HepG2 (cell line): Measurements from ENCODE around the gene PRMT7. TPM values are rescaled to one million over a fixed set of nuclear protein-coding genes. Genes with fewer than 3 reads are reported as not detected.
A peak's percentile ranks its signal among the peaks of the same experiment; 100 is the strongest.

Experiments
- BCL6 ChIP-seq: IDR thresholded peaks from 2 replicates; pipeline ENCODE4 v1.6.1; 2016; ENCODE audit warnings: missing genetic modification reagents, missing compliant biosample characterization
- CHD2 ChIP-seq: IDR thresholded peaks from 2 replicates; pipeline ENCODE4 v1.6.1; 2011; ENCODE audit warnings: low read depth, low read length, improper control_type of control experiment
- CHD4 ChIP-seq: fragments of 200-600 bp; sonication (generic); IDR thresholded peaks from 2 replicates; pipeline ENCODE4 v1.7.0; 2017; ENCODE audit warnings: mild to moderate bottlenecking, low read length, borderline replicate concordance
- EEA1 ChIP-seq: sonication (generic); formaldehyde crosslinking; IDR thresholded peaks from 2 replicates; pipeline ENCODE4 v1.5.1; 2020; ENCODE audit warnings: mild to moderate bottlenecking, missing genetic modification reagents, borderline replicate concordance
- FUBP1 ChIP-seq: sonication (generic); formaldehyde crosslinking; IDR thresholded peaks from 2 replicates; pipeline ENCODE4 v1.5.1; 2020; ENCODE audit warnings: missing genetic modification reagents, mild to moderate bottlenecking, borderline replicate concordance
- GLI4 ChIP-seq: sonication (generic); formaldehyde crosslinking; IDR thresholded peaks from 2 replicates; pipeline ENCODE4 v1.5.1; 2020; ENCODE audit warnings: missing genetic modification reagents, mild to moderate bottlenecking, moderate library complexity, borderline replicate concordance
- HMG20B ChIP-seq: conservative IDR thresholded peaks from 2 replicates; pipeline ENCODE4 v1.6.1; 2016; ENCODE audit warnings: missing genetic modification reagents, missing compliant biosample characterization
- IRX3 ChIP-seq: sonication (generic); formaldehyde crosslinking; IDR thresholded peaks from 2 replicates; pipeline ENCODE4 v1.8.1; 2023; ENCODE audit warnings: mild to moderate bottlenecking, low read depth, missing genetic modification reagents, borderline replicate concordance
- KAT2B ChIP-seq: fragments of 150-350 bp; IDR thresholded peaks from 2 replicates; pipeline ENCODE4 v1.6.1; 2014; ENCODE audit warnings: low read depth, low read length, borderline replicate concordance
- MED13 ChIP-seq: sonication (generic); formaldehyde crosslinking; IDR thresholded peaks from 2 replicates; pipeline ENCODE4 v1.5.0; 2020; ENCODE audit warnings: missing genetic modification reagents
- NCOA1 ChIP-seq: sonication (generic); formaldehyde crosslinking; IDR thresholded peaks from 2 replicates; pipeline ENCODE4 v1.9.0; 2021; ENCODE audit warnings: missing genetic modification reagents
- ZIK1 ChIP-seq: sonication (generic); formaldehyde crosslinking; IDR thresholded peaks from 2 replicates; pipeline ENCODE4 v1.5.0; 2020; ENCODE audit warnings: mild to moderate bottlenecking, low read depth, missing genetic modification reagents, borderline replicate concordance
- ZNF20 ChIP-seq: sonication (generic); formaldehyde crosslinking; IDR thresholded peaks from 2 replicates; pipeline ENCODE4 v1.4.0; 2020; ENCODE audit warnings: mild to moderate bottlenecking, moderate library complexity, missing genetic modification reagents
- ZNF207 ChIP-seq: fragments of 450-650 bp; IDR thresholded peaks from 2 replicates; pipeline ENCODE4 v1.6.1; 2016; ENCODE audit warnings: antibody characterized with exemption, borderline replicate concordance
- ZNF281 ChIP-seq: sonication (generic); formaldehyde crosslinking; IDR thresholded peaks from 2 replicates; pipeline ENCODE4 v1.4.0; 2020; ENCODE audit warnings: missing genetic modification reagents, borderline replicate concordance
- ZNF543 ChIP-seq: sonication (generic); formaldehyde crosslinking; IDR thresholded peaks from 2 replicates; pipeline ENCODE4 v1.4.0; 2020; ENCODE audit warnings: mild to moderate bottlenecking, missing genetic modification reagents
- ZNF563 ChIP-seq: sonication (generic); formaldehyde crosslinking; IDR thresholded peaks from 2 replicates; pipeline ENCODE4 v1.8.0; 2022; ENCODE audit warnings: mild to moderate bottlenecking, moderate library complexity, missing genetic modification reagents
- ZSCAN12 ChIP-seq: sonication (generic); formaldehyde crosslinking; IDR thresholded peaks from 2 replicates; pipeline ENCODE4 v1.9.0; 2021; ENCODE audit warnings: mild to moderate bottlenecking, missing genetic modification reagents
- ZUFSP ChIP-seq: sonication (generic); formaldehyde crosslinking; IDR thresholded peaks from 2 replicates; pipeline ENCODE4 v1.9.0; 2021; ENCODE audit warnings: missing genetic modification reagents, mild to moderate bottlenecking, borderline replicate concordance
- polyA plus RNA-seq, 8 experiments: library from polyadenylated mRNA; depleted of rRNA in 3 of 8; stranded (reverse) in 7 of 8; unstranded in 1 of 8; fragments of >200 nt; fragmentation: Illumina TruSeq in 4 of 8; extraction: Trizol in 4 of 8; gene quantifications; 2 replicates each; pipeline versions ENCODE4 v1.2.1 to v1.2.3, GENCODE V29; 2011 to 2016; ENCODE audit warnings: low read depth in 4 of 8, missing spikeins in 1 of 8, mixed read lengths in 1 of 8; ENCODE audit not compliant: insufficient read depth in 1 of 8
- total RNA-seq, 5 experiments: library from RNA; depleted of rRNA; stranded (reverse); fragments of >200 nt; fragmentation: Illumina TruSeq; extraction: Trizol; gene quantifications; 2 replicates each; pipeline ENCODE4 v1.2.3, GENCODE V29; 2016; ENCODE audit warnings: low read depth in 1 of 5
- TF ChIP-seq, protein P1 (sequence below): sonication (generic); formaldehyde crosslinking; IDR thresholded peaks from 2 replicates; pipeline ENCODE4 v1.4.0; 2020; ENCODE audit warnings: mild to moderate bottlenecking, missing genetic modification reagents

The PRMT7 gene
- total and polyA plus RNA-seq, 2 of the 13 experiments (the other 11 are each of a cell fraction or from before 2014, with no cell fraction given) = 47.5 to 55.0 TPM

DNA sequence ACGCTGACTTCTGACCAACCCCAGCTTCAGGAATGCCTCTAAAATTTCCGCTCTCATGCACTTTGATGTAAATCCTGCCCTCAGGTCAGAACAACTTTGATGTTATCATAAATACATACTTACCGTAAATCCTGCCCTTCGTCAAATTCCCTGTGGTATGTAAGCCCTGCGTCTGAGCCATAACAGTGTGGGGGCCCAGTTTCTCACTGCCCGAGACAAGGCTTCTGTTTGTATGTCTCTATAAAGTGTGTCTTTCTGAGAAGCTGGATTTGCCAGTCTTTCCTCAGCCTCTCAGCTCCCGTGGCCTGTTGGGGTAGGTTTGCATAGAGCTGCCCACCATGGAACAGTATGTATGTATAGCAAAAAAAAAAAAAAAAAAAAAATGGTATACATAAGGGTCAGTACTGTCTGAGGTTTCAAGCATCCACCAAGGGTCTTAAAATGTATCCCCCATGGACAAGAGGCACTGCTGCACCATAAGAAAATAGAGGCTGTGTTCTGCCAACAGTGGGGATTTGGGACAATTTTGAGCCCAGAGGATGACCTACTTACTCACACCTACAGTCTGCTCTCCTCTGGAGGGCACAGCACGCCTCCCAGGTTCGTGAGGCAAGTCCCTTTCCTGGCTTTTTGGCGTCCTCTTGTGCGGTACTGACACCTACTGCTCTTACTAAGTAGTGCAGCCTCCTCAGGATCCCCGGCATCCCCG, 17.5 kb downstream of the PRMT7 start (continued):
- TF ChIP-seq ZUFSP (no peak), ZNF543 (CRISPR knock-in tag) (peak; percentile 70; the same call in 1 of the 2 replicates), EEA1 (no peak), FUBP1 (no peak), GLI4 (CRISPR knock-in tag) (no peak), ZSCAN12 (no peak), ZIK1 (no peak), ZNF563 (no peak), ZNF281 (CRISPR knock-in tag) (peak; percentile 57; the same call in 1 of the 2 replicates), KAT2B (no peak), CHD4 (no peak), MED13 (CRISPR knock-in tag) (no peak), ZNF207 (no peak), NCOA1 (no peak), BCL6 (CRISPR knock-in tag) (peak; percentile 67), IRX3 (CRISPR knock-in tag) (no peak), HMG20B (CRISPR knock-in tag) (0 out of 2 replicates have a peak, but pooled peaks have one; percentile 16), ZNF20 (CRISPR knock-in tag) (peak; percentile 78; the same call in 1 of the 2 replicates), CHD2 (no peak)
- TF ChIP-seq, protein P1, sequence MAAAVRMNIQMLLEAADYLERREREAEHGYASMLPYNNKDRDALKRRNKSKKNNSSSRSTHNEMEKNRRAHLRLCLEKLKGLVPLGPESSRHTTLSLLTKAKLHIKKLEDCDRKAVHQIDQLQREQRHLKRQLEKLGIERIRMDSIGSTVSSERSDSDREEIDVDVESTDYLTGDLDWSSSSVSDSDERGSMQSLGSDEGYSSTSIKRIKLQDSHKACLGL (CRISPR knock-in tag) = no peak
